A673 (cell line): Measurements from ENCODE around the gene GLUD2.

ENCODE experiments used
- EZH2 ChIP-seq: fragments of 200-600 bp; sonication (generic); IDR thresholded peaks from 2 replicates; pipeline ENCODE4 v1.6.1; 2017; ENCODE audit warnings: borderline replicate concordance, low read depth, mild to moderate bottlenecking, mixed read lengths, antibody characterized with exemption, low read length; ENCODE audit not compliant: poor library complexity, severe bottlenecking
- TF ChIP-seq, protein P1 (sequence below): fragments of 300-800, 200-600 bp; sonication (generic); conservative IDR thresholded peaks from 2 replicates; pipeline ENCODE4 v1.5.1; 2017; ENCODE audit warnings: low read depth, mild to moderate bottlenecking, antibody characterized with exemption, low read length, moderate library complexity, mixed read lengths

DNA sequence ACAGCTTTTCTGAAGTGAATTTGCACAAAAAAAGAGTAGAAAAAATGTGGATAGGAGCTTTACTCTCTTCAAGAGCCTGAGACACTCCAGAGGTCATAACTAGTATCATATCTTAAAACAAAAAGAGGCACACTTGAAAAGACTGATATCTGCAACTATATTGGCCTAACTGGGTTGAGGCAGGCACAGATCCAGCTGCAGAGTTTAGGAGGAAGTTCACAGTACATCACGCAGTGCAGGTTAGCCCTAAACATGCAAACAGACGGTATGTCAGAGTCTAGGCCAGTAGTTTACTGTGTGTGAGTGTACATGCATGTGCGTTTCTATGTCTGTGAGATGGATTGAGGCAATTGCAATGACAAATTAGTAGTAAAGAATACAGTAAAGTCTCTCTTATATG, 37.6 kb upstream of the GLUD2 start:
- TF ChIP-seq, protein P1, sequence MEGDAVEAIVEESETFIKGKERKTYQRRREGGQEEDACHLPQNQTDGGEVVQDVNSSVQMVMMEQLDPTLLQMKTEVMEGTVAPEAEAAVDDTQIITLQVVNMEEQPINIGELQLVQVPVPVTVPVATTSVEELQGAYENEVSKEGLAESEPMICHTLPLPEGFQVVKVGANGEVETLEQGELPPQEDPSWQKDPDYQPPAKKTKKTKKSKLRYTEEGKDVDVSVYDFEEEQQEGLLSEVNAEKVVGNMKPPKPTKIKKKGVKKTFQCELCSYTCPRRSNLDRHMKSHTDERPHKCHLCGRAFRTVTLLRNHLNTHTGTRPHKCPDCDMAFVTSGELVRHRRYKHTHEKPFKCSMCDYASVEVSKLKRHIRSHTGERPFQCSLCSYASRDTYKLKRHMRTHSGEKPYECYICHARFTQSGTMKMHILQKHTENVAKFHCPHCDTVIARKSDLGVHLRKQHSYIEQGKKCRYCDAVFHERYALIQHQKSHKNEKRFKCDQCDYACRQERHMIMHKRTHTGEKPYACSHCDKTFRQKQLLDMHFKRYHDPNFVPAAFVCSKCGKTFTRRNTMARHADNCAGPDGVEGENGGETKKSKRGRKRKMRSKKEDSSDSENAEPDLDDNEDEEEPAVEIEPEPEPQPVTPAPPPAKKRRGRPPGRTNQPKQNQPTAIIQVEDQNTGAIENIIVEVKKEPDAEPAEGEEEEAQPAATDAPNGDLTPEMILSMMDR: no peak
- no peak for TF ChIP-seq EZH2
